ENCODE results near the gene ARHGEF9.
"Not testable (repeated sequence)": the region's sequence is repeated elsewhere in the genome, so short reads cannot be mapped to it uniquely, and the experiment has no call there.

The ARHGEF9 gene

GRCh38 chrX:63784902-63785707 lies at the start of gene ARHGEF9:
Gene ARHGEF9, minus strand, starts transcription at chrX:63785214. Its CDS starts 69 bp downstream, at chrX:63785145.
- Histone ChIP-seq H3K27ac (ENCODE audit: low read depth in 2 of 2, low read length in 2 of 2) (peak within 1 kb of the TSS; percentile 68 to 76), H3K4me1 (ENCODE audit: control insufficient read depth in 2 of 2, insufficient read depth in 2 of 2, low read length in 2 of 2) (peaks cover 0 to 6% of the 10 kb centered on the region in 2 donors), H3K4me3 (ENCODE audit: low read length in 2 of 2) (peak within 1 kb of the TSS; percentile 63 to 72), H3K9me3 (ENCODE audit: control insufficient read depth in 2 of 2, low read length in 2 of 2) (no peaks in the 10 kb centered on the region), H3K36me3 (ENCODE audit: control insufficient read depth in 2 of 2, insufficient read depth in 2 of 2, low read length in 2 of 2) (no peaks in the 10 kb centered on the region), H3K27me3 (ENCODE audit: control insufficient read depth in 2 of 2, insufficient read depth in 2 of 2, low read length in 2 of 2) (no peaks in the 10 kb centered on the region), H3K9ac (ENCODE audit: low read depth in 1 of 2, low read length in 2 of 2) (peak within 1 kb of the TSS; percentile 53 to 55)

GRCh38 chrX:63825446-63825845 lies 40.4 kb upstream of the ARHGEF9 start:
- not testable (repeated sequence) for H3K27me3 ChIP-seq (ENCODE audit: control insufficient read depth in 2 of 2, insufficient read depth in 2 of 2, low read length in 2 of 2); H3K36me3 ChIP-seq (ENCODE audit: control insufficient read depth in 2 of 2, insufficient read depth in 2 of 2, low read length in 2 of 2); H3K9me3 ChIP-seq (ENCODE audit: control insufficient read depth in 2 of 2, low read length in 2 of 2); H3K4me3 ChIP-seq (ENCODE audit: low read length in 2 of 2); H3K27ac ChIP-seq (ENCODE audit: low read depth in 2 of 2, low read length in 2 of 2); H3K4me1 ChIP-seq (ENCODE audit: control insufficient read depth in 2 of 2, insufficient read depth in 2 of 2, low read length in 2 of 2); H3K9ac ChIP-seq (ENCODE audit: low read depth in 1 of 2, low read length in 2 of 2)

- Histone ChIP-seq H3K27me3 (ENCODE audit: control insufficient read depth in 2 of 2, insufficient read depth in 2 of 2, low read length in 2 of 2) (no peaks in the 10 kb centered on the region), H3K4me3 (ENCODE audit: low read length in 2 of 2) (no peak overlapping the region), H3K9me3 (ENCODE audit: control insufficient read depth in 2 of 2, low read length in 2 of 2) (no peaks in the 10 kb centered on the region), H3K36me3 (ENCODE audit: control insufficient read depth in 2 of 2, insufficient read depth in 2 of 2, low read length in 2 of 2) (no peaks in the 10 kb centered on the region), H3K9ac (ENCODE audit: low read depth in 1 of 2, low read length in 2 of 2) (no peak overlapping the region), H3K27ac (ENCODE audit: low read depth in 2 of 2, low read length in 2 of 2) (no peak overlapping the region), H3K4me1 (ENCODE audit: control insufficient read depth in 2 of 2, insufficient read depth in 2 of 2, low read length in 2 of 2) (no peaks in the 10 kb centered on the region)
Measured at GRCh38 chrX:63818156-63818555, 33.1 kb upstream of the ARHGEF9 start.

- no peak overlapping the region for H3K9ac ChIP-seq (ENCODE audit: low read depth in 1 of 2, low read length in 2 of 2)
- H3K4me1 ChIP-seq (ENCODE audit: control insufficient read depth in 2 of 2, insufficient read depth in 2 of 2, low read length in 2 of 2): no peaks in the 10 kb centered on the region
- no peak overlapping the region for H3K27ac ChIP-seq (ENCODE audit: low read depth in 2 of 2, low read length in 2 of 2)
- H3K36me3 ChIP-seq (ENCODE audit: control insufficient read depth in 2 of 2, insufficient read depth in 2 of 2, low read length in 2 of 2): no peaks in the 10 kb centered on the region
- H3K9me3 ChIP-seq (ENCODE audit: control insufficient read depth in 2 of 2, low read length in 2 of 2): no peaks in the 10 kb centered on the region
- no peak overlapping the region for H3K4me3 ChIP-seq (ENCODE audit: low read length in 2 of 2)
- no peaks in the 10 kb centered on the region for H3K27me3 ChIP-seq (ENCODE audit: control insufficient read depth in 2 of 2, insufficient read depth in 2 of 2, low read length in 2 of 2)
Measured at GRCh38 chrX:63817696-63818095, 32.7 kb upstream of the ARHGEF9 start.

- H3K27ac ChIP-seq (ENCODE audit: low read depth in 2 of 2, low read length in 2 of 2): no peak overlapping the region
- H3K9me3 ChIP-seq (ENCODE audit: control insufficient read depth in 2 of 2, low read length in 2 of 2): no peaks in the 10 kb centered on the region
- H3K27me3 ChIP-seq (ENCODE audit: control insufficient read depth in 2 of 2, insufficient read depth in 2 of 2, low read length in 2 of 2): no peaks in the 10 kb centered on the region
- no peaks in the 10 kb centered on the region for H3K36me3 ChIP-seq (ENCODE audit: control insufficient read depth in 2 of 2, insufficient read depth in 2 of 2, low read length in 2 of 2)
- no peak overlapping the region for H3K4me3 ChIP-seq (ENCODE audit: low read length in 2 of 2)
- H3K4me1 ChIP-seq (ENCODE audit: control insufficient read depth in 2 of 2, insufficient read depth in 2 of 2, low read length in 2 of 2): no peaks in the 10 kb centered on the region
- H3K9ac ChIP-seq (ENCODE audit: low read depth in 1 of 2, low read length in 2 of 2): no peak overlapping the region
Measured at GRCh38 chrX:63812823-63813222, 27.8 kb upstream of the ARHGEF9 start.

GRCh38 chrX:63810746-63811145 lies 25.7 kb upstream of the ARHGEF9 start:
- H3K9me3 ChIP-seq (ENCODE audit: control insufficient read depth in 2 of 2, low read length in 2 of 2): no peaks in the 10 kb centered on the region
- H3K9ac ChIP-seq (ENCODE audit: low read depth in 1 of 2, low read length in 2 of 2): no peak overlapping the region
- H3K4me1 ChIP-seq (ENCODE audit: control insufficient read depth in 2 of 2, insufficient read depth in 2 of 2, low read length in 2 of 2): no peaks in the 10 kb centered on the region
- H3K27ac ChIP-seq (ENCODE audit: low read depth in 2 of 2, low read length in 2 of 2): no peak overlapping the region
- no peaks in the 10 kb centered on the region for H3K36me3 ChIP-seq (ENCODE audit: control insufficient read depth in 2 of 2, insufficient read depth in 2 of 2, low read length in 2 of 2)
- H3K4me3 ChIP-seq (ENCODE audit: low read length in 2 of 2): no peak overlapping the region
- H3K27me3 ChIP-seq (ENCODE audit: control insufficient read depth in 2 of 2, insufficient read depth in 2 of 2, low read length in 2 of 2): no peaks in the 10 kb centered on the region

GRCh38 chrX:63809173-63809572 lies 24.2 kb upstream of the ARHGEF9 start:
- no peaks in the 10 kb centered on the region for H3K27me3 ChIP-seq (ENCODE audit: control insufficient read depth in 2 of 2, insufficient read depth in 2 of 2, low read length in 2 of 2)
- H3K9me3 ChIP-seq (ENCODE audit: control insufficient read depth in 2 of 2, low read length in 2 of 2): no peaks in the 10 kb centered on the region
- H3K4me1 ChIP-seq (ENCODE audit: control insufficient read depth in 2 of 2, insufficient read depth in 2 of 2, low read length in 2 of 2): no peaks in the 10 kb centered on the region
- H3K27ac ChIP-seq (ENCODE audit: low read depth in 2 of 2, low read length in 2 of 2): no peak overlapping the region
- H3K36me3 ChIP-seq (ENCODE audit: control insufficient read depth in 2 of 2, insufficient read depth in 2 of 2, low read length in 2 of 2): no peaks in the 10 kb centered on the region
- no peak overlapping the region for H3K9ac ChIP-seq (ENCODE audit: low read depth in 1 of 2, low read length in 2 of 2)
- no peak overlapping the region for H3K4me3 ChIP-seq (ENCODE audit: low read length in 2 of 2)

GRCh38 chrX:63795406-63795805 lies 10.4 kb upstream of the ARHGEF9 start:
- H3K27ac ChIP-seq (ENCODE audit: low read depth in 2 of 2, low read length in 2 of 2); H3K4me1 ChIP-seq (ENCODE audit: control insufficient read depth in 2 of 2, insufficient read depth in 2 of 2, low read length in 2 of 2); H3K27me3 ChIP-seq (ENCODE audit: control insufficient read depth in 2 of 2, insufficient read depth in 2 of 2, low read length in 2 of 2); H3K4me3 ChIP-seq (ENCODE audit: low read length in 2 of 2); H3K36me3 ChIP-seq (ENCODE audit: control insufficient read depth in 2 of 2, insufficient read depth in 2 of 2, low read length in 2 of 2); H3K9ac ChIP-seq (ENCODE audit: low read depth in 1 of 2, low read length in 2 of 2); H3K9me3 ChIP-seq (ENCODE audit: control insufficient read depth in 2 of 2, low read length in 2 of 2): not testable (repeated sequence)

- peak overlapping the region; percentile 63 to 72 for H3K4me3 ChIP-seq (ENCODE audit: low read length in 2 of 2)
- H3K9me3 ChIP-seq (ENCODE audit: control insufficient read depth in 2 of 2, low read length in 2 of 2): no peaks in the 10 kb centered on the region
- H3K27me3 ChIP-seq (ENCODE audit: control insufficient read depth in 2 of 2, insufficient read depth in 2 of 2, low read length in 2 of 2): no peaks in the 10 kb centered on the region
- H3K4me1 ChIP-seq (ENCODE audit: control insufficient read depth in 2 of 2, insufficient read depth in 2 of 2, low read length in 2 of 2): peaks cover 0 to 6% of the 10 kb centered on the region in 2 donors
- H3K36me3 ChIP-seq (ENCODE audit: control insufficient read depth in 2 of 2, insufficient read depth in 2 of 2, low read length in 2 of 2): no peaks in the 10 kb centered on the region
- H3K27ac ChIP-seq (ENCODE audit: low read depth in 2 of 2, low read length in 2 of 2): no peak overlapping the region
- peak overlapping the region in 1 of 2 donors; percentile 55 for H3K9ac ChIP-seq (ENCODE audit: low read depth in 1 of 2, low read length in 2 of 2)
Measured at GRCh38 chrX:63785708-63786040, 660 bp upstream of the ARHGEF9 start.

- Histone ChIP-seq H3K4me3 (ENCODE audit: low read length in 2 of 2) (peak overlapping the region; percentile 63 to 72), H3K27me3 (ENCODE audit: control insufficient read depth in 2 of 2, insufficient read depth in 2 of 2, low read length in 2 of 2) (no peaks in the 10 kb centered on the region), H3K4me1 (ENCODE audit: control insufficient read depth in 2 of 2, insufficient read depth in 2 of 2, low read length in 2 of 2) (peaks cover 0 to 6% of the 10 kb centered on the region in 2 donors), H3K27ac (ENCODE audit: low read depth in 2 of 2, low read length in 2 of 2) (peak overlapping the region; percentile 68 to 76), H3K9ac (ENCODE audit: low read depth in 1 of 2, low read length in 2 of 2) (peak overlapping the region; percentile 53 to 55), H3K9me3 (ENCODE audit: control insufficient read depth in 2 of 2, low read length in 2 of 2) (peaks cover 0 to 2% of the 10 kb centered on the region in 2 donors), H3K36me3 (ENCODE audit: control insufficient read depth in 2 of 2, insufficient read depth in 2 of 2, low read length in 2 of 2) (no peaks in the 10 kb centered on the region)
Measured at GRCh38 chrX:63784346-63784901, 590 bp downstream of the ARHGEF9 start.
